Upper lobe of right lung (tissue), 1 donor: ENCODE measurements around the gene RBM20. TPM values are rescaled to one million over a fixed set of nuclear protein-coding genes. Genes with fewer than 3 reads are reported as not detected.
A peak's percentile ranks its signal among the peaks of the same experiment; 100 is the strongest.

Experiments
- ATAC-seq: fragments of 200-7000 bp; cut with Tn5 transposase; one replicate; pipeline ENCODE4 v1.9.1; 2020; ENCODE audit warnings: mild to moderate bottlenecking, moderate library complexity
- DNase-seq: peaks from one replicate; pipeline ENCODE4 v3.0.0-alpha.2; 2020
- H3K27ac ChIP-seq: fragments of 200-600 bp; one replicate; pipeline ENCODE4 v1.8.0; 2022
- H3K27me3 ChIP-seq: fragments of 200-600 bp; one replicate; pipeline ENCODE4 v1.8.0; 2022; ENCODE audit warnings: mild to moderate bottlenecking
- H3K36me3 ChIP-seq: fragments of 200-600 bp; one replicate; pipeline ENCODE4 v1.8.0; 2022
- H3K4me1 ChIP-seq: fragments of 200-600 bp; one replicate; pipeline ENCODE4 v1.8.0; 2022
- H3K4me3 ChIP-seq: fragments of 200-600 bp; one replicate; pipeline ENCODE4 v1.8.0; 2022; ENCODE audit warnings: mild to moderate bottlenecking
- H3K9me3 ChIP-seq: fragments of 200-600 bp; one replicate; pipeline ENCODE4 v1.8.0; 2022
- CTCF ChIP-seq: fragments of 200-600 bp; IDR thresholded peaks from one replicate; pipeline ENCODE4 v1.8.0; 2022; ENCODE audit warnings: antibody characterized with exemption
- intact Hi-C: fragments of 100-400 bp; cut with DNase I; formaldehyde crosslinking; loops from one replicate; pipeline ENCODE4 v1.11.0; 2022
- total RNA-seq: library from RNA; stranded (reverse); fragmentation: NEBNext Ultra II Directional; extraction: Animal tissue kit (Norgen Biotek cat#: 25700); gene quantifications from one replicate; pipeline ENCODE4 v1.2.1, GENCODE V29; 2021
- donor health status: DM: no; HTN: yes; CAD: no; lungs with severe emphysema.

Gene RBM20
- total RNA-seq, 1 donor from 2014 or later = 0.41 TPM

- H3K9me3 ChIP-seq = no peaks in the 10 kb centered on the region
- H3K27ac ChIP-seq = no peak overlapping the region
- TF ChIP-seq CTCF = no peak
- DNase-seq (no peak), ATAC-seq (no peak)
- H3K4me3 ChIP-seq = no peak overlapping the region
- H3K4me1 ChIP-seq = peaks cover 3% of the 10 kb centered on the region
- intact Hi-C loops = no loop called here
- H3K27me3 ChIP-seq = no peaks in the 10 kb centered on the region
- no peaks in the 10 kb centered on the region for H3K36me3 ChIP-seq
Measured at GRCh38 chr10:110848106-110848505, 204.0 kb downstream of the RBM20 start.

GRCh38 chr10:110850099-110850498, 206.0 kb downstream of the RBM20 start:
- Histone ChIP-seq H3K27ac (no peak overlapping the region), H3K4me3 (no peak overlapping the region), H3K9me3 (no peaks in the 10 kb centered on the region), H3K4me1 (peaks cover 3% of the 10 kb centered on the region), H3K27me3 (no peaks in the 10 kb centered on the region), H3K36me3 (no peaks in the 10 kb centered on the region)
- DNase-seq (no peak), ATAC-seq (peak; percentile 26)
- TF ChIP-seq CTCF = no peak
- intact Hi-C loops = no loop called here

GRCh38 chr10:110851020-110851612, 207.0 kb downstream of the RBM20 start:
- no peak for TF ChIP-seq CTCF
- H3K27ac ChIP-seq = no peak overlapping the region

GRCh38 chr10:110852255-110852896, 208.2 kb downstream of the RBM20 start:
- DNase-seq = no peak
- H3K4me3 ChIP-seq = no peak overlapping the region
- no peak overlapping the region for H3K27ac ChIP-seq
- no peaks in the 10 kb centered on the region for H3K9me3 ChIP-seq
- no peaks in the 10 kb centered on the region for H3K36me3 ChIP-seq
- peak; percentile 63 for ATAC-seq
- intact Hi-C loops = no loop called here
- peaks cover 6% of the 10 kb centered on the region for H3K4me1 ChIP-seq
- H3K27me3 ChIP-seq = no peaks in the 10 kb centered on the region
- TF ChIP-seq CTCF = no peak

More at GRCh38 chr10:110851020-110851612, 207.0 kb downstream of the RBM20 start:
- intact Hi-C loops = no loop called here
- no peaks in the 10 kb centered on the region for H3K27me3 ChIP-seq
- no peaks in the 10 kb centered on the region for H3K36me3 ChIP-seq
- DNase-seq (no peak), ATAC-seq (peak; percentile 19)
- H3K4me3 ChIP-seq = no peak overlapping the region
- no peaks in the 10 kb centered on the region for H3K9me3 ChIP-seq
- peaks cover 3% of the 10 kb centered on the region for H3K4me1 ChIP-seq

- Histone ChIP-seq H3K4me3 (no peak overlapping the region), H3K4me1 (peaks cover 12% of the 10 kb centered on the region), H3K27ac (no peak overlapping the region), H3K9me3 (no peaks in the 10 kb centered on the region), H3K36me3 (no peaks in the 10 kb centered on the region), H3K27me3 (no peaks in the 10 kb centered on the region)
- DNase-seq = no peak
- ATAC-seq = no peak
- intact Hi-C loops = no loop called here
- no peak for TF ChIP-seq CTCF
Measured at GRCh38 chr10:110852947-110853346, 208.8 kb downstream of the RBM20 start.
